Liver (tissue), 9 donors: ENCODE results near the gene RNF8. TPM values are rescaled to one million over a fixed set of nuclear protein-coding genes. Genes with fewer than 3 reads are reported as not detected.

Experiments
- DNase-seq: peaks from one replicate; pipeline ENCODE4 v3.0.0-alpha.2; 2017; ENCODE audit warnings: low spot score
- H3K27ac ChIP-seq, 2 donors: one replicate each; pipeline ENCODE4 v1.7.0; 2013; ENCODE audit warnings: inconsistent platforms in 2 of 2, low read length in 2 of 2, control low read depth in 1 of 2, low read depth in 1 of 2, mild to moderate bottlenecking in 1 of 2
- H3K27me3 ChIP-seq, 4 donors: one replicate each; pipeline versions ENCODE4 v1.6.1 to v1.7.0; 2013; ENCODE audit warnings: low read length in 3 of 4, inconsistent platforms in 1 of 4, mild to moderate bottlenecking in 1 of 4, moderate library complexity in 1 of 4; ENCODE audit not compliant: control insufficient read depth in 4 of 4, insufficient read depth in 4 of 4
- H3K36me3 ChIP-seq, 4 donors: one replicate each; pipeline versions ENCODE4 v1.6.1 to v1.7.0; 2013; ENCODE audit warnings: low read length in 3 of 4, mild to moderate bottlenecking in 3 of 4, low read depth in 1 of 4, moderate library complexity in 1 of 4; ENCODE audit not compliant: control insufficient read depth in 4 of 4, insufficient read depth in 3 of 4
- H3K4me1 ChIP-seq, 4 donors: one replicate each; pipeline versions ENCODE4 v1.6.1 to v1.7.0; 2013; ENCODE audit warnings: low read length in 3 of 4, mild to moderate bottlenecking in 3 of 4, moderate library complexity in 1 of 4; ENCODE audit not compliant: control insufficient read depth in 4 of 4, insufficient read depth in 4 of 4
- H3K4me3 ChIP-seq, 3 donors: one replicate each; pipeline versions ENCODE4 v1.6.1 to v1.7.0; 2013; ENCODE audit warnings: low read length in 3 of 3, control low read depth in 1 of 3, low read depth in 1 of 3, mild to moderate bottlenecking in 1 of 3
- H3K9ac ChIP-seq, 2 donors: one replicate each; pipeline ENCODE4 v1.7.0; 2013; ENCODE audit warnings: low read length in 2 of 2, mild to moderate bottlenecking in 2 of 2, moderate library complexity in 2 of 2, control low read depth in 1 of 2, low read depth in 1 of 2
- H3K9me3 ChIP-seq, 4 donors: one replicate each; pipeline versions ENCODE4 v1.6.1 to v1.7.0; 2013; ENCODE audit warnings: low read length in 3 of 4; ENCODE audit not compliant: control insufficient read depth in 4 of 4
- ATF3 ChIP-seq: IDR thresholded peaks from 2 replicates; pipeline ENCODE4 v1.6.1; 2016; ENCODE audit warnings: antibody characterized with exemption
- CTCF ChIP-seq: fragments of 150-350 bp; IDR thresholded peaks from 2 replicates; pipeline ENCODE4 v1.5.1; 2017; ENCODE audit warnings: improper control_type of control experiment, low read depth, low read length; ENCODE audit not compliant: missing input control
- EGR1 ChIP-seq, 2 donors: IDR thresholded peaks; 2 replicates each; pipeline ENCODE4 v1.6.1; 2016 to 2018; ENCODE audit warnings: antibody characterized with exemption in 2 of 2, low read depth in 2 of 2
- FOXA1 ChIP-seq: IDR thresholded peaks from 2 replicates; pipeline ENCODE4 v1.6.1; 2016; ENCODE audit warnings: antibody characterized with exemption
- FOXA2 ChIP-seq: IDR thresholded peaks from 2 replicates; pipeline ENCODE4 v1.6.1; 2016; ENCODE audit warnings: antibody characterized with exemption
- GABPA ChIP-seq, 2 donors: IDR thresholded peaks in 1 of 2; conservative IDR thresholded peaks in 1 of 2; 2 replicates each; pipeline ENCODE4 v1.6.1; 2016; ENCODE audit warnings: antibody characterized with exemption in 2 of 2, mild to moderate bottlenecking in 1 of 2, moderate library complexity in 1 of 2
- HNF4A ChIP-seq, 2 donors: conservative IDR thresholded peaks; 2 replicates each; pipeline ENCODE4 v1.6.1; 2016; ENCODE audit warnings: antibody characterized with exemption in 2 of 2, mild to moderate bottlenecking in 2 of 2
- HNF4G ChIP-seq: IDR thresholded peaks from 2 replicates; pipeline ENCODE4 v1.6.1; 2016; ENCODE audit warnings: antibody characterized with exemption
- JUND ChIP-seq, 2 donors: IDR thresholded peaks; 2 replicates each; pipeline ENCODE4 v1.6.1; 2016; ENCODE audit warnings: antibody characterized with exemption in 2 of 2
- MAX ChIP-seq: IDR thresholded peaks from 2 replicates; pipeline ENCODE4 v1.6.1; 2016; ENCODE audit warnings: antibody characterized with exemption
- NR2F2 ChIP-seq: IDR thresholded peaks from 2 replicates; pipeline ENCODE4 v1.6.1; 2016; ENCODE audit warnings: antibody characterized with exemption
- RAD21 ChIP-seq, 2 donors: IDR thresholded peaks; 2 replicates each; pipeline ENCODE4 v1.6.1; 2016; ENCODE audit warnings: antibody characterized with exemption in 2 of 2, mild to moderate bottlenecking in 2 of 2
- REST ChIP-seq: IDR thresholded peaks from 2 replicates; pipeline ENCODE4 v1.6.1; 2016; ENCODE audit warnings: antibody characterized with exemption, mild to moderate bottlenecking
- RXRA ChIP-seq, 2 donors: IDR thresholded peaks; 2 replicates each; pipeline ENCODE4 v1.6.1; 2017 to 2018; ENCODE audit warnings: antibody characterized with exemption in 2 of 2, mild to moderate bottlenecking in 1 of 2
- SP1 ChIP-seq: IDR thresholded peaks from 2 replicates; pipeline ENCODE4 v1.6.1; 2018; ENCODE audit warnings: antibody characterized with exemption, mild to moderate bottlenecking
- TAF1 ChIP-seq: conservative IDR thresholded peaks from 2 replicates; pipeline ENCODE4 v1.6.1; 2016; ENCODE audit warnings: antibody characterized with exemption, mild to moderate bottlenecking
- YY1 ChIP-seq: IDR thresholded peaks from 2 replicates; pipeline ENCODE4 v1.6.1; 2016; ENCODE audit warnings: antibody characterized with exemption, mild to moderate bottlenecking
- ZBTB33 ChIP-seq: IDR thresholded peaks from 2 replicates; pipeline ENCODE4 v1.6.1; 2016; ENCODE audit warnings: antibody characterized with exemption
- WGBS: extraction: QIAGEN DNeasy Blood & Tissue Kit; methylation state at CpG from one replicate; pipeline ENCODE4 v1.1.7; 2013; 5-methylcytosine and 5-hydroxymethylcytosine counted together
- polyA plus RNA-seq, 2 donors: library from polyadenylated mRNA; stranded (reverse) in 1 of 2; unstranded in 1 of 2; fragments of 200-250 nt in 1 of 2; fragments of >200 nt in 1 of 2; fragmentation: Nextera tagmentation in 1 of 2; extraction: Ambion mirVana in 1 of 2; gene quantifications; one replicate each; pipeline versions ENCODE4 v1.2.1 to v1.2.3, GENCODE V29; 2013 to 2015
- total RNA-seq, 2 donors: library from RNA; depleted of rRNA; stranded (reverse); fragments of >200 nt; gene quantifications; one replicate each; pipeline ENCODE4 v1.2.3, GENCODE V29; 2014
- donor health status: healthy.
- donor health status: healthy.
- donor health status: healthy.
- donor health status: healthy.
- donor health status: healthy.

Gene RNF8
- total and polyA plus RNA-seq, 4 donors: 6.1 to 9.9 (median 7.5) TPM

GRCh38 chr6:37347177-37347576 is 6.6 kb upstream of the RNF8 start:
- DNase-seq: no peak
- WGBS: 92% methylated on average over 3 of the region's 3 CpGs
- no peaks in the 10 kb centered on the region for H3K9me3 ChIP-seq
- TF ChIP-seq EGR1 (IDR thresholded peaks at IDR 0.05; ENCODE audit: low read depth in 2 of 2) (no peak), NR2F2 (no peak), TAF1 (no peak), RAD21 (IDR thresholded peaks at IDR 0.05) (no peak), FOXA2 (no peak), JUND (IDR thresholded peaks at IDR 0.05) (no peak), MAX (no peak), CTCF (no peak), ZBTB33 (no peak), HNF4G (no peak), SP1 (no peak), YY1 (no peak), ATF3 (no peak), GABPA (IDR thresholded peaks at IDR 0.05 in 1 of 2, conservative IDR thresholded peaks at IDR 0.05 in 1 of 2) (no peak), RXRA (IDR thresholded peaks at IDR 0.05) (no peak), FOXA1 (no peak), HNF4A (conservative IDR thresholded peaks at IDR 0.05) (no peak)
- H3K27ac ChIP-seq: no peak overlapping the region
- no peaks in the 10 kb centered on the region for H3K4me1 ChIP-seq
- no peak overlapping the region for H3K4me3 ChIP-seq
- H3K9ac ChIP-seq: no peak overlapping the region
- peaks cover 0 to 2% (median 0%) of the 10 kb centered on the region in 4 donors for H3K27me3 ChIP-seq
- no peaks in the 10 kb centered on the region for H3K36me3 ChIP-seq

GRCh38 chr6:37347670-37348111 is 6.1 kb upstream of the RNF8 start:
- Histone ChIP-seq H3K9ac (no peak overlapping the region), H3K36me3 (no peaks in the 10 kb centered on the region), H3K4me3 (no peak overlapping the region), H3K27ac (no peak overlapping the region), H3K27me3 (peaks cover 0 to 2% (median 0%) of the 10 kb centered on the region in 4 donors), H3K4me1 (no peaks in the 10 kb centered on the region), H3K9me3 (no peaks in the 10 kb centered on the region)
- DNase-seq: no peak
- 90% methylated on average over 4 of the region's 4 CpGs for WGBS
- TF ChIP-seq FOXA2: no peak
- no peak for TF ChIP-seq EGR1 (IDR thresholded peaks at IDR 0.05; ENCODE audit: low read depth in 2 of 2)
- TF ChIP-seq TAF1: no peak
- TF ChIP-seq RXRA (IDR thresholded peaks at IDR 0.05): no peak
- TF ChIP-seq ZBTB33: no peak
- TF ChIP-seq YY1: no peak
- no peak for TF ChIP-seq CTCF
- TF ChIP-seq SP1: no peak
- TF ChIP-seq RAD21 (IDR thresholded peaks at IDR 0.05): no peak
- no peak for TF ChIP-seq HNF4A (conservative IDR thresholded peaks at IDR 0.05)
- TF ChIP-seq HNF4G: no peak
- TF ChIP-seq REST: no peak
- no peak for TF ChIP-seq NR2F2
- TF ChIP-seq ATF3: no peak
- no peak for TF ChIP-seq MAX
